IPS-NIHi11 (cell line): Measurements from ENCODE around the gene SHOC2.
A peak's percentile ranks its signal among the peaks of the same experiment; 100 is the strongest.

Source experiments
- DNase-seq: peaks from one replicate; pipeline ENCODE4 v3.0.0; 2012; ENCODE audit warnings: mixed read lengths, low spot score

Gene SHOC2

GRCh38 chr10:110985497-110986275, 66.3 kb downstream of the SHOC2 start:
- DNase-seq = no peak

DNA sequence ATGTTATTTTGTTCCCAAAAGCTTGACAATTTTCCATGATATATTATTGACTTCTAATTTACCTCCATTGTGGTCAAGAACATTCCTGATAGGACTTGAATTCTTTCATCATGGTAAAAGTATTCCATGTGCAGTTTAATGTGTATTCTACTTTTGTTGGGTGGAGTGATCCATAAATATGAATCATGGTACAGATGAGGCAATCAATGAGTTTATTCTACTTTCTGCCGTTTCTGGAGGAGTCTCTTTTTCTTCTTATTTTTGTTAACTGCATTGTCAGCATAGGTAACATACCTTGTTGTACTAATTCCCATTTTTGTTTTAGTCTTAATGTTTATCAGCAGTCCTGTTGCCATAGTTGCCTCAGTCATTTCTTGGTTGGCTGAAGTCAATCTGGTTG, 69.6 kb downstream of the SHOC2 start:
- no peak for DNase-seq

- no peak for DNase-seq
These were observed 72.8 kb downstream of the SHOC2 start for GRCh38 chr10:110992006-110992800.

GRCh38 chr10:110993024-110993693, 73.8 kb downstream of the SHOC2 start:
- DNase-seq = no peak

DNA sequence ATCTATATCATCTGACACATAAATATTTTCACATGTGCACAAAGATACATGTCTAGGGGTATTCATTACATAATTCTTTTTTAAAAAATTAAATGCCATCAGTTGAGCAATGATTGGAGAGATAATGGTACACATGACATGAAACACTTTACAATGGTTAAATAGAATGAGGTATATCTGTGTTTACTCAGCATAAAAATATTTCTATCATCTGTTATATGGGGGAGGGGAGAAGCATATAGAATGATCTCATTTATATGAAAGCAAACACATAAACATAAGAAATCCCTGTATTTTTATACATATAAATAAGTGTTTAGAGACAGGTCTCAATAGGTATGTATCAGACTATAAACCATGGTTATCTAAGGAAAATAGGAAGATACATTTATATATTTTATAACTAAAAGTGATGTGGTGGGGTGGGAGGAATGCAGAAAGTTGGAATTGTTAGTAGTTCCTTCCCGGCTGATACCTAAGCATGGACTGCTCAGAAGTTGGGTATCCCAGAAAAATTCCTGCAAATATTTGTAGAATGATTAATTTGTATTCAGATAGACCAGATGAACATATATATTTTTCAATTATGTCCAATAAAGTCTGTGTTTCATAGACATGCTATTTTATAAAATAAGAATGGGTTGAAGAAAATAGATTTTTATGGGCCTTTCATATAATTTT, 75.1 kb downstream of the SHOC2 start:
- DNase-seq = no peak

- DNase-seq = peak; percentile 10
These were observed 75.9 kb downstream of the SHOC2 start for GRCh38 chr10:110995301-110995700.

GRCh38 chr10:110996256-110996655, 76.9 kb downstream of the SHOC2 start:
- DNase-seq = no peak

DNA sequence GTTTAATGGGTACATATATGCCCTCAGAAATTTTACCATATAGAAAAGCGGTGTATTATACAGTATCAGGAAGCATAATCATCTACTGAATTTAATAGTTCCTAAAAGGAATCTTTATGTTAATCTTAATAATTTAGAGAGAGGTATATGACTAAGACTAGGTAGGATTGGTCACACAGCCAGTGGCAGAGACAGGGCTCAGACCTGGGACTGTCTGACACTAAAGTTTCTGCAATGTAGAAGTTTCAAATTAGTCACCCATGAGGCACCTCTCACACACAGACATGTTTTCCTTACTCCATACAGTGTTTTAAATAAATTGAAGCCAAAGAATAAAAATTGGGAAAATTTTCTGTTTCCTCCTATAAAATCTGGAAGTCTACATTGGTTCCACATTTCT, 84.6 kb downstream of the SHOC2 start:
- DNase-seq = no peak

DNA sequence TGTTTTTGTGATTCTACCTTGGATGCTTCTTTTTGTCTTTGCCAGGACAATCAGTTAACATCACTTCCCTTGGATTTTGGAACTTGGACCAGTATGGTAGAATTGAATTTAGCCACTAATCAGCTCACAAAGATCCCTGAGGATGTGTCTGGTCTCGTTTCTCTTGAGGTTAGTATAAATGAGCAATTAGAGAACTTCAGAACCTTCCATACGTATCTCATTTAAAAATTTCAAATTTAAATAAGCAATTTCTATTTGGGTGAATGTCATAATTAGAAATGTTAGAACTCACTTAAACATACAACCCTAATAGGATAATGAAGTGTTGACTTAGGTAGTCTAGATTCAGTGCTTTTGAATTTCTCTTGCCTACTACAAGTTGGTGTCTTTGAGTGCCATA, 88.1 kb downstream of the SHOC2 start:
- no peak for DNase-seq

- DNase-seq = no peak
These were observed 95.8 kb downstream of the SHOC2 start for GRCh38 chr10:111015181-111015580.

GRCh38 chr10:111017098-111017497, 97.7 kb downstream of the SHOC2 start:
- no peak for DNase-seq

GRCh38 chr10:111018021-111018420, 98.6 kb downstream of the SHOC2 start:
- DNase-seq = no peak

GRCh38 chr10:111023060-111023459, 103.7 kb downstream of the SHOC2 start:
- no peak for DNase-seq

GRCh38 chr10:111030042-111030750, 110.8 kb downstream of the SHOC2 start:
- DNase-seq = no peak

DNA sequence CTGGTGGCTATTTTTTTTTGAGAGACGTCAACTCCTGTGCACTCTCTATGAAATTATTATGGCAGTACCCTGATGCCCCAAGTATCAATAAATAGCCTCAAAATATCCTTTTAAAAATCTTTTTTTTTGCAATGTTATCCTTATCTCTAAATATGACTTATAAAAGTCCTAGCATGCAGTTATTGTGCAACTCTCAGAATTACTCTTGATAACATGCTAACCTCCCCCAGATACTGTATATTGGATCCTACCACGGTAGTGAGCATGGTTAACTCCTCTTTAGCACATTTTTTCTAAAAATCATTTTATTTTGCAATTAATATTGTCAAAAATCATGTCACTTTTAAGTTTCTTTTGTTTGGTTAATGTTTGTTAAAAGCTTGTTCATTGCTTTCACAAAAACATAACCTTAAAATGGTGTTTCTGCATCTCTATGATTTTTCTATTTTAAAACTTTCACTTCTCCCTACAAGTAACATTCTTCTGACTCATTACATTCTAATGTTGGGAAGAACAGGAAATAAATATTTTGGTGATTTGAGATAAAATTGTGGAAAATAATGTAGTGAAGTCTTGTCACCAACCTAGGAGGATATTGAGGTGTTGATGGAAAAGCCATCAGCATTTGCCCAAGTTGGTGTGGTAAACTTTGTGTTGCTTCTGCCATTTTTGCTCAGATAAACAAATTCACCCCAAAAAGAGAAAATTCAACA, 115.3 kb downstream of the SHOC2 start:
- no peak for DNase-seq

DNA sequence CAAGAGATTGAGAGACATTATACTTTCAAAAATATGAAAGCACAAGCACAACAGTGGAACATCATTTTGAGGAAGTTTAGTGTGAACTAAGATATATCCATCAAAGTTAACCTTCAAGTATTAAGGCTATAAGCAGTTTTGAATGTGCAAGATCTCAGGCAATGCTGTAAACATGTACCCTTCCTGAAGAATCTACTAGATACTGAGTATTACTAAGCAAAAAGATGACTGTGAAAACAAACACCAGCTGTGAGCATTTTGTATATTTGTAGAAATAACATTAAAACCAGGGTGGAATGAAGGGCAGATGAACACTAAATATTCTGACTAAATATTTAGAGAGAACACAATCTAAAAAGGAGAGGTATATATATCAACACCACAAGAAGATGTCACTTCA, 116.1 kb downstream of the SHOC2 start:
- DNase-seq = no peak

DNA sequence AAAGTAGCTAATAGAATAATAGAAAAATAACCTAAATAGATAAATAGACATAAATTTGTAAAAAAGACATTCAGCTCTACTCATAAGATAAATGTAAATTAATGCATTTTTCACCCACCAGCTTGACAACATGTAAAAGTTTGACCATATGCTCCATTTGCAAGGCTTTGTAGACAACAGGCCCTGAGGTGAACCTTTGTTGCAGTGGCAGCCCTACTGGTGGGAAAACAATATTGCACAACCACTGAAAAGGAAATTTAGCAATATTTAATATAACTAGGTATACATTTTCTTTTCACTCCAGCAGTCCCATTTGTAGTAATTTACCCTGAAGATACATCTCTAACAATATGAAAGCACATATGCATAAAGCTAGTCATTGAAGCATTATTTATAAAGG, 118.5 kb downstream of the SHOC2 start:
- DNase-seq = peak; percentile 7

- DNase-seq = no peak
These were observed 120.1 kb downstream of the SHOC2 start for GRCh38 chr10:111039522-111039921.

DNA sequence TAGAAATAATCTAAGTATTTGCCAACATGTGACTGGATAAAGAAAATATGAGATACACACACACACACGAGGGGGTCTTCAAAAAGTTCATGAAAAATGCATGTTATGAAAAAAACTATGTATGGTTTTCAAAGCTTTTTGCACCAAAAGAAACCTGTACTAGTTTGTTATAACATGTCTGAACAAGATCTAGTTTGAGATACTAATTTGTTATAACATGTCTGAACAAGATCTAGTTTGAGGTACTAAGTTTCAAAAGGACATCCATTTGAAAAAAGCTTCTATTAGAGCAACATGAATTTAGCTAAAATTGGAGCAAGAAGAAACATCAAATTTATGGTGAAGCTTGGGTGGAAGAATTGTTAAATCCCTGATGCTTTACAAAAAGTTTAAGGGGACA, 137.6 kb downstream of the SHOC2 start:
- no peak for DNase-seq
